HG03558 (cell line): ENCODE measurements around the gene CD19.
"Not testable (repeated sequence)": the region's sequence is repeated elsewhere in the genome, so short reads cannot be mapped to it uniquely, and the experiment has no call there.

ENCODE experiments used
- ATAC-seq: cut with Tn5 transposase; IDR thresholded peaks from one replicate; pipeline ENCODE4 v1.9.1; 2021; ENCODE audit warnings: moderate number of reproducible peaks; ENCODE audit not compliant: unreplicated experiment; ENCODE audit errors: extremely low read depth

Gene CD19

GRCh38 chr16:28905800-28906372 lies 25.9 kb upstream of the CD19 start:
- no peak for ATAC-seq

GRCh38 chr16:28910086-28911031 lies 21.4 kb upstream of the CD19 start:
- ATAC-seq: no peak

GRCh38 chr16:28912558-28912957 lies 19.2 kb upstream of the CD19 start:
- no peak for ATAC-seq

- no peak for ATAC-seq
Measured at GRCh38 chr16:28913946-28914724, 17.6 kb upstream of the CD19 start.

GRCh38 chr16:28915181-28915580 lies 16.6 kb upstream of the CD19 start:
- ATAC-seq: no peak

GRCh38 chr16:28917095-28917494 lies 14.7 kb upstream of the CD19 start:
- ATAC-seq: no peak

GRCh38 chr16:28918698-28919097 lies 13.1 kb upstream of the CD19 start:
- ATAC-seq: no peak

- ATAC-seq: no peak
Measured at GRCh38 chr16:28923231-28923587, 8.6 kb upstream of the CD19 start.

GRCh38 chr16:28923652-28924398 lies 7.9 kb upstream of the CD19 start:
- ATAC-seq: peak; percentile 40

GRCh38 chr16:28924399-28924761 lies 7.4 kb upstream of the CD19 start:
- ATAC-seq: no peak

- peak; percentile 30 for ATAC-seq
Measured at GRCh38 chr16:28924762-28925385, 6.9 kb upstream of the CD19 start, which contains the start of gene RABEP2. Gene RABEP2, minus strand, starts transcription at chr16:28925238. Its CDS starts 75 bp downstream, at chr16:28925163.

- ATAC-seq: peak; percentile 16
Measured at GRCh38 chr16:28925386-28926228, 6.2 kb upstream of the CD19 start.

GRCh38 chr16:28926284-28926683 lies 5.5 kb upstream of the CD19 start:
- not testable (repeated sequence) for ATAC-seq

- ATAC-seq: no peak
Measured at GRCh38 chr16:28927815-28928214, 4.0 kb upstream of the CD19 start.

GRCh38 chr16:28930203-28930602 lies 1.6 kb upstream of the CD19 start:
- no peak for ATAC-seq

- no peak for ATAC-seq
Measured at GRCh38 chr16:28930652-28931051, 1.1 kb upstream of the CD19 start.

- ATAC-seq: no peak
Measured at GRCh38 chr16:28932339-28933141, 769 bp downstream of the CD19 start.

GRCh38 chr16:28933171-28933570 lies 1.4 kb downstream of the CD19 start:
- no peak for ATAC-seq
